DND-41 (cell line): Measurements from ENCODE around the gene TDRD6.

Experiments used
- CTCF ChIP-seq: IDR thresholded peaks from 2 replicates; pipeline ENCODE4 v1.5.1; 2012; ENCODE audit warnings: borderline replicate concordance, low read length, moderate library complexity, mild to moderate bottlenecking; ENCODE audit not compliant: poor library complexity, severe bottlenecking; ENCODE audit errors: extremely low read depth
- EZH2 ChIP-seq: IDR thresholded peaks from 3 replicates; pipeline ENCODE4 v1.6.1; 2012; ENCODE audit warnings: borderline replicate concordance, low read depth, mild to moderate bottlenecking, moderate library complexity, low read length, inconsistent platforms; ENCODE audit not compliant: severe bottlenecking

GRCh38 chr6:46661483-46661882 is 26.2 kb upstream of the TDRD6 start:
- no peak for TF ChIP-seq CTCF
- TF ChIP-seq EZH2: no peak
